NOMO-1 (cell line): ENCODE data around the gene PCBP4.

ENCODE experiments used
- DNase-seq, 2 experiments: peaks; one replicate each; lab custom pipeline; 2025; ENCODE audit not compliant: unreplicated experiment in 2 of 2; lab: John Stamatoyannopoulos, UW

The PCBP4 gene

GRCh38 chr3:51967384-51968169 is at the start of gene PCBP4:
Gene PCBP4 (minus strand): TSS chr3:51967454. CDS start chr3:51961240, 6,214 bp downstream.
- DNase-seq: peak in 1 of 2 experiments; percentile 20

- DNase-seq: no peak
These were observed 48.4 kb upstream of the PCBP4 start for GRCh38 chr3:52015438-52016228.

- DNase-seq: no peak
These were observed 47.4 kb upstream of the PCBP4 start for GRCh38 chr3:52014613-52015012.

GRCh38 chr3:52013802-52014598 is 46.7 kb upstream of the PCBP4 start:
- DNase-seq: no peak

- DNase-seq: no peak
These were observed 45.4 kb upstream of the PCBP4 start for GRCh38 chr3:52012699-52013098.

- DNase-seq: no peak
These were observed 43.2 kb upstream of the PCBP4 start for GRCh38 chr3:52010431-52010830.

- DNase-seq: no peak
These were observed 40.0 kb upstream of the PCBP4 start for GRCh38 chr3:52007291-52007690.

- no peak for DNase-seq
These were observed 39.5 kb upstream of the PCBP4 start for GRCh38 chr3:52006820-52007133.

GRCh38 chr3:52006017-52006819 is 39.0 kb upstream of the PCBP4 start:
- DNase-seq: no peak

GRCh38 chr3:52005571-52005986 is 38.3 kb upstream of the PCBP4 start:
- no peak for DNase-seq

GRCh38 chr3:52004906-52005395 is 37.7 kb upstream of the PCBP4 start:
- DNase-seq: no peak

GRCh38 chr3:52004163-52004787 is 37.0 kb upstream of the PCBP4 start:
- no peak for DNase-seq

GRCh38 chr3:52002748-52003147 is 35.5 kb upstream of the PCBP4 start:
- DNase-seq: no peak

- DNase-seq: peak; percentile 57 to 71
These were observed 34.3 kb upstream of the PCBP4 start for GRCh38 chr3:52001443-52001974.

- no peak for DNase-seq
These were observed 32.6 kb upstream of the PCBP4 start for GRCh38 chr3:51999846-52000245.

GRCh38 chr3:51998774-51999173 is 31.5 kb upstream of the PCBP4 start:
- DNase-seq: no peak

- DNase-seq: no peak
These were observed 30.8 kb upstream of the PCBP4 start for GRCh38 chr3:51997935-51998596.

- no peak for DNase-seq
These were observed 29.9 kb upstream of the PCBP4 start for GRCh38 chr3:51997172-51997571.
